ENCODE data around the gene HSPA1A.
"Not testable (repeated sequence)": the region's sequence is repeated elsewhere in the genome, so short reads cannot be mapped to it uniquely, and the experiment has no call there.

DNA sequence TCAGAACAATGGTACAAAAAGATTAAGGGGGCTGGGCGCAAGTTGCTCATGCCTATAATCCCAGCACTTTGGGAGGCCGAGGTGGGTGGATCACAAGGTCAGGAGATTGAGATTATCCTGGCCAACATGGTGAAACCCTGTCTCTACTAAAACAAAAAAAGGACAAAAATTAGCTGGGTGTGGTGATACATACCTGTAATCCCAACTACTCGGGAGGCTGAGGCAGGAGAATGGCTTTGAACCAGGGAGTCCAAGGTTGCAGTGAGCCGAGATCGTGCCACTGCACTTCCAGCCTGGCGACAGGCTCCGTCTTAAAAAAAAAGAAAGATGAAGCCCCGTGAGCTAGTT, 24.4 kb downstream of the HSPA1A start:
- TF ChIP-seq, protein P1, sequence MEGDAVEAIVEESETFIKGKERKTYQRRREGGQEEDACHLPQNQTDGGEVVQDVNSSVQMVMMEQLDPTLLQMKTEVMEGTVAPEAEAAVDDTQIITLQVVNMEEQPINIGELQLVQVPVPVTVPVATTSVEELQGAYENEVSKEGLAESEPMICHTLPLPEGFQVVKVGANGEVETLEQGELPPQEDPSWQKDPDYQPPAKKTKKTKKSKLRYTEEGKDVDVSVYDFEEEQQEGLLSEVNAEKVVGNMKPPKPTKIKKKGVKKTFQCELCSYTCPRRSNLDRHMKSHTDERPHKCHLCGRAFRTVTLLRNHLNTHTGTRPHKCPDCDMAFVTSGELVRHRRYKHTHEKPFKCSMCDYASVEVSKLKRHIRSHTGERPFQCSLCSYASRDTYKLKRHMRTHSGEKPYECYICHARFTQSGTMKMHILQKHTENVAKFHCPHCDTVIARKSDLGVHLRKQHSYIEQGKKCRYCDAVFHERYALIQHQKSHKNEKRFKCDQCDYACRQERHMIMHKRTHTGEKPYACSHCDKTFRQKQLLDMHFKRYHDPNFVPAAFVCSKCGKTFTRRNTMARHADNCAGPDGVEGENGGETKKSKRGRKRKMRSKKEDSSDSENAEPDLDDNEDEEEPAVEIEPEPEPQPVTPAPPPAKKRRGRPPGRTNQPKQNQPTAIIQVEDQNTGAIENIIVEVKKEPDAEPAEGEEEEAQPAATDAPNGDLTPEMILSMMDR (IDR thresholded peaks at IDR 0.05): not testable (repeated sequence)
- TF ChIP-seq TCF7L2 (IDR thresholded peaks at IDR 0.05; ENCODE audit: low read depth, low read length); POLR2AphosphoS5 (IDR thresholded peaks at IDR 0.05; ENCODE audit: low read depth, low read length); SIN3A (IDR thresholded peaks at IDR 0.05; ENCODE audit: borderline replicate concordance, insufficient read depth, low read depth, low read length): not testable (repeated sequence)
- TF ChIP-seq, protein P2, sequence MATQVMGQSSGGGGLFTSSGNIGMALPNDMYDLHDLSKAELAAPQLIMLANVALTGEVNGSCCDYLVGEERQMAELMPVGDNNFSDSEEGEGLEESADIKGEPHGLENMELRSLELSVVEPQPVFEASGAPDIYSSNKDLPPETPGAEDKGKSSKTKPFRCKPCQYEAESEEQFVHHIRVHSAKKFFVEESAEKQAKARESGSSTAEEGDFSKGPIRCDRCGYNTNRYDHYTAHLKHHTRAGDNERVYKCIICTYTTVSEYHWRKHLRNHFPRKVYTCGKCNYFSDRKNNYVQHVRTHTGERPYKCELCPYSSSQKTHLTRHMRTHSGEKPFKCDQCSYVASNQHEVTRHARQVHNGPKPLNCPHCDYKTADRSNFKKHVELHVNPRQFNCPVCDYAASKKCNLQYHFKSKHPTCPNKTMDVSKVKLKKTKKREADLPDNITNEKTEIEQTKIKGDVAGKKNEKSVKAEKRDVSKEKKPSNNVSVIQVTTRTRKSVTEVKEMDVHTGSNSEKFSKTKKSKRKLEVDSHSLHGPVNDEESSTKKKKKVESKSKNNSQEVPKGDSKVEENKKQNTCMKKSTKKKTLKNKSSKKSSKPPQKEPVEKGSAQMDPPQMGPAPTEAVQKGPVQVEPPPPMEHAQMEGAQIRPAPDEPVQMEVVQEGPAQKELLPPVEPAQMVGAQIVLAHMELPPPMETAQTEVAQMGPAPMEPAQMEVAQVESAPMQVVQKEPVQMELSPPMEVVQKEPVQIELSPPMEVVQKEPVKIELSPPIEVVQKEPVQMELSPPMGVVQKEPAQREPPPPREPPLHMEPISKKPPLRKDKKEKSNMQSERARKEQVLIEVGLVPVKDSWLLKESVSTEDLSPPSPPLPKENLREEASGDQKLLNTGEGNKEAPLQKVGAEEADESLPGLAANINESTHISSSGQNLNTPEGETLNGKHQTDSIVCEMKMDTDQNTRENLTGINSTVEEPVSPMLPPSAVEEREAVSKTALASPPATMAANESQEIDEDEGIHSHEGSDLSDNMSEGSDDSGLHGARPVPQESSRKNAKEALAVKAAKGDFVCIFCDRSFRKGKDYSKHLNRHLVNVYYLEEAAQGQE (IDR thresholded peaks at IDR 0.05; ENCODE audit: insufficient read depth in 1 of 2, low read depth in 2 of 2, low read length in 1 of 2): not testable (repeated sequence)
